MM.1S (cell line): ENCODE measurements around the gene ARL2BP.

ENCODE experiments used
- EZH2 ChIP-seq: fragments of 300-600 bp; sonication (generic); optimal IDR thresholded peaks from 2 replicates; pipeline ENCODE3; 2017; ENCODE audit warnings: low read depth, mild to moderate bottlenecking, antibody characterized with exemption, low read length, mixed read lengths
- EZH2phosphoT487 ChIP-seq: fragments of 300-600 bp; sonication (generic); IDR thresholded peaks from 2 replicates; pipeline ENCODE4 v1.6.1; 2018; ENCODE audit warnings: antibody characterized with exemption, low read length
- TF ChIP-seq, protein P1 (sequence below): fragments of 300-600 bp; sonication (generic); IDR thresholded peaks from 2 replicates; pipeline ENCODE4 v1.5.1; 2016; ENCODE audit warnings: antibody characterized with exemption, low read length, mixed read lengths

DNA sequence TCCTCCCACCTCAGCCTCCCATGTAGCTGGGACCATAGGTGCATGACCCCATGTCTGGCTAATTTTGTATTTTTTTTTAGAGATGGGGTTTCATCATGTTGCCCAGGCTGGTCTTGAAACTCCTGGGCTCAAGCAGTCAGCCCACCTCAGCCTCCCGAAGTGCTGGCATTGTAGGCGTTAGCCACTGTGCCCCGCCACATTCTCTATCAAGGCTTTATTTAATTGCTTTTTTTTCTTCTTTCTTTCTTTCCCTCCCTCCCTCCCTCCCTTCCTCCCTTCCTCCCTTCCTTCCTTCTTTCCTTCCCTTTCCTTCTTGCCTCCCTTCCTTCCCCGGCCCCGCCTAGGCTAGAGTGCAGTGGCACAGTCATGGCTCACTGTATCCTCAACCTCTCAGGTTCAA lies 35.3 kb upstream of the ARL2BP start:
- TF ChIP-seq, protein P1, sequence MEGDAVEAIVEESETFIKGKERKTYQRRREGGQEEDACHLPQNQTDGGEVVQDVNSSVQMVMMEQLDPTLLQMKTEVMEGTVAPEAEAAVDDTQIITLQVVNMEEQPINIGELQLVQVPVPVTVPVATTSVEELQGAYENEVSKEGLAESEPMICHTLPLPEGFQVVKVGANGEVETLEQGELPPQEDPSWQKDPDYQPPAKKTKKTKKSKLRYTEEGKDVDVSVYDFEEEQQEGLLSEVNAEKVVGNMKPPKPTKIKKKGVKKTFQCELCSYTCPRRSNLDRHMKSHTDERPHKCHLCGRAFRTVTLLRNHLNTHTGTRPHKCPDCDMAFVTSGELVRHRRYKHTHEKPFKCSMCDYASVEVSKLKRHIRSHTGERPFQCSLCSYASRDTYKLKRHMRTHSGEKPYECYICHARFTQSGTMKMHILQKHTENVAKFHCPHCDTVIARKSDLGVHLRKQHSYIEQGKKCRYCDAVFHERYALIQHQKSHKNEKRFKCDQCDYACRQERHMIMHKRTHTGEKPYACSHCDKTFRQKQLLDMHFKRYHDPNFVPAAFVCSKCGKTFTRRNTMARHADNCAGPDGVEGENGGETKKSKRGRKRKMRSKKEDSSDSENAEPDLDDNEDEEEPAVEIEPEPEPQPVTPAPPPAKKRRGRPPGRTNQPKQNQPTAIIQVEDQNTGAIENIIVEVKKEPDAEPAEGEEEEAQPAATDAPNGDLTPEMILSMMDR = no peak
- TF ChIP-seq EZH2 (no peak), EZH2phosphoT487 (no peak)
